HG02885 (cell line): Measurements from ENCODE around the gene LTB.
"Not testable (repeated sequence)": the region's sequence is repeated elsewhere in the genome, so short reads cannot be mapped to it uniquely, and the experiment has no call there.

Experiments used
- ATAC-seq: cut with Tn5 transposase; IDR thresholded peaks from one replicate; pipeline ENCODE4 v1.9.1; 2021; ENCODE audit warnings: mild to moderate bottlenecking; ENCODE audit not compliant: unreplicated experiment, poor library complexity

LTB gene

GRCh38 chr6:31556307-31556706 is 25.9 kb downstream of the LTB start:
- no peak for ATAC-seq

- ATAC-seq: not testable (repeated sequence)
These were observed 30.9 kb downstream of the LTB start for GRCh38 chr6:31551371-31551770.

- ATAC-seq: no peak
These were observed 33.7 kb downstream of the LTB start for GRCh38 chr6:31548544-31548873.

GRCh38 chr6:31547727-31548543 is 34.3 kb downstream of the LTB start:
- ATAC-seq: no peak

- peak; percentile 80 for ATAC-seq
These were observed 35.1 kb downstream of the LTB start, which contains the start of gene NFKBIL1 for GRCh38 chr6:31546958-31547726. NFKBIL1 (plus strand) TSS chr6:31547608; CDS start chr6:31547695, 87 bp downstream.

GRCh38 chr6:31546339-31546957 is 35.8 kb downstream of the LTB start, which contains the start of gene ATP6V1G2:
ATP6V1G2 (minus strand) TSS chr6:31546608; CDS start chr6:31546559, 49 bp downstream.
- peak; percentile 54 for ATAC-seq

- no peak for ATAC-seq
These were observed 36.9 kb downstream of the LTB start for GRCh38 chr6:31545291-31545690.

GRCh38 chr6:31544676-31545075 is 37.5 kb downstream of the LTB start:
- no peak for ATAC-seq

- no peak for ATAC-seq
These were observed 38.6 kb downstream of the LTB start for GRCh38 chr6:31543639-31544038.

GRCh38 chr6:31541658-31542521 is 40.3 kb downstream of the LTB start, which contains the start of gene DDX39B:
DDX39B (minus strand) TSS chr6:31542003; CDS start chr6:31540532, 1,471 bp downstream.
- peak; percentile 75 for ATAC-seq

GRCh38 chr6:31541059-31541657 is 41.1 kb downstream of the LTB start:
- ATAC-seq: peak; percentile 26

GRCh38 chr6:31540640-31541039 is 41.6 kb downstream of the LTB start:
- ATAC-seq: no peak

GRCh38 chr6:31538805-31539400 is 43.3 kb downstream of the LTB start:
- ATAC-seq: no peak

GRCh38 chr6:31535538-31536324 is 46.5 kb downstream of the LTB start:
- ATAC-seq: no peak

GRCh38 chr6:31534521-31535040 is 47.6 kb downstream of the LTB start:
- ATAC-seq: no peak

GRCh38 chr6:31534011-31534410 is 48.2 kb downstream of the LTB start:
- ATAC-seq: no peak

- ATAC-seq: no peak
These were observed 48.8 kb downstream of the LTB start for GRCh38 chr6:31533455-31533841.
